Fibroblast of mammary gland (primary cell): ENCODE results near the gene ATG16L2.
A peak's percentile ranks its signal among the peaks of the same experiment; 100 is the strongest.

Source experiments
- DNase-seq: peaks from one replicate; pipeline ENCODE4 v3.0.0-alpha.2; 2010; ENCODE audit warnings: low read depth
- H3K4me3 ChIP-seq: 2 replicates; pipeline ENCODE4 v1.5.1; 2011; ENCODE audit warnings: low read depth, mild to moderate bottlenecking, low read length, moderate library complexity; ENCODE audit not compliant: control insufficient read depth
- TF ChIP-seq, protein P1 (sequence below): conservative IDR thresholded peaks from 2 replicates; pipeline ENCODE4 v1.5.1; 2011; ENCODE audit warnings: low read depth, low read length, inconsistent platforms; ENCODE audit not compliant: control insufficient read depth, insufficient read depth

The ATG16L2 gene

DNA sequence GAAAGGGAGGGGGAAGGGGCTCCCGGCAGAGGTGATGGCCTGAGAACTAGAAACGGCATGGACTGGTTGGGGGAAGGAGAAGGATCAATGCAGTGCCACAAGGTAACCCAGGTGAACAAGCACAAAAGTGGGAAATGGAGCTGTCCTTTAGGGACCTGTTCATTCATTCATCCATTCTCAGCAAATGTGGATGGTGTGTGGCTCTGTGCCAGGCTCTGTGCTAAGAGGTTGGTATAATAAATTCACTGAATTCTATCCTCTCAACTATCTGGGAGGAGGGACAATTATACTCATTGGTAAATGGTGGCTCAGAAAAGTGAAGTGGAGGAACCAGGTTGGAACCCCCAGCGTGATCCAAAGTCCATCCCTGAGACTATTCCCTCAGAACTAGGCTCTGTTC, 43.4 kb upstream of the ATG16L2 start:
- H3K4me3 ChIP-seq = no peak overlapping the region
- no peak for DNase-seq
- TF ChIP-seq, protein P1, sequence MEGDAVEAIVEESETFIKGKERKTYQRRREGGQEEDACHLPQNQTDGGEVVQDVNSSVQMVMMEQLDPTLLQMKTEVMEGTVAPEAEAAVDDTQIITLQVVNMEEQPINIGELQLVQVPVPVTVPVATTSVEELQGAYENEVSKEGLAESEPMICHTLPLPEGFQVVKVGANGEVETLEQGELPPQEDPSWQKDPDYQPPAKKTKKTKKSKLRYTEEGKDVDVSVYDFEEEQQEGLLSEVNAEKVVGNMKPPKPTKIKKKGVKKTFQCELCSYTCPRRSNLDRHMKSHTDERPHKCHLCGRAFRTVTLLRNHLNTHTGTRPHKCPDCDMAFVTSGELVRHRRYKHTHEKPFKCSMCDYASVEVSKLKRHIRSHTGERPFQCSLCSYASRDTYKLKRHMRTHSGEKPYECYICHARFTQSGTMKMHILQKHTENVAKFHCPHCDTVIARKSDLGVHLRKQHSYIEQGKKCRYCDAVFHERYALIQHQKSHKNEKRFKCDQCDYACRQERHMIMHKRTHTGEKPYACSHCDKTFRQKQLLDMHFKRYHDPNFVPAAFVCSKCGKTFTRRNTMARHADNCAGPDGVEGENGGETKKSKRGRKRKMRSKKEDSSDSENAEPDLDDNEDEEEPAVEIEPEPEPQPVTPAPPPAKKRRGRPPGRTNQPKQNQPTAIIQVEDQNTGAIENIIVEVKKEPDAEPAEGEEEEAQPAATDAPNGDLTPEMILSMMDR = no peak

DNA sequence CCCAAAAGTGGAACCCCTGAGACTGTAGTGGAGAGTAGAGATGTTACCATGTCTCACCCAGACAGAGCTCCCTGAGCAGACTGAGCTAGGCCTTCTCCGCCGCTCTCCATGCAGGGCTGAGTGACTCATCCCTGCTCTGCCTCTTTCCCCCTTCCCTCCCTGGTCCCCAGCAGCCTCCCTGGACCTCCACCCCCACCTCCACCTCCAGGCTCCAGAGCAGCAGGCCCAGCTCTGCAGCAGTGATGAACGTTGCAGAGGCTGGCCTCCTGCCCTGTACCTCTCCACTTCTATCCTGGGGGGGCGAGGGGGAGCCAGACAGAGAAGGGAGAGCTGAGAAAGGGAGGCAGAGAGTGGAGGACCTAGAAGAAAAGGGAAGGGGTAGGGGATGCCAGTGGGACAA, 42.7 kb upstream of the ATG16L2 start:
- TF ChIP-seq, protein P1 = no peak
- no peak overlapping the region for H3K4me3 ChIP-seq
- DNase-seq = peak; percentile 50

DNA sequence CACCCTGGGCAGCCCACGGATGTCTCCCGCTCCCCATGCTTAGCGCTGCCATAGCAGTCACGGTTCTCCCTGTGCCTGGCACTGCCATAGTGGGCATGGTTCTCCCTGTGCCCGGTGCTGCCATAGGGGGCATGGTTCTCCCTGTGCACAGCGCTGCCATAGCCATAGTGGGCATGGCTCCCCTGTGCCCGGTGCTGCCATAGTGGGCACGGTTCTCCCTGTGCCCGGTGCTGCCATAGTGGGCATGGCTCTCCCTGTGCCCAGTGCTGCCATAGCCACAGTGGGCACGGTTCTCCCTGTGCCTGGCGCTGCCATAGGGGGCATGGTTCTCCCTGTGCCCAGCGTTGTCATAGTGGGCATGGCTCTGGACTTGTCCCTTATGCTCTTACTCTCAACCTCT, 42.2 kb upstream of the ATG16L2 start:
- TF ChIP-seq, protein P1 = no peak
- no peak for DNase-seq
- no peak overlapping the region for H3K4me3 ChIP-seq

DNA sequence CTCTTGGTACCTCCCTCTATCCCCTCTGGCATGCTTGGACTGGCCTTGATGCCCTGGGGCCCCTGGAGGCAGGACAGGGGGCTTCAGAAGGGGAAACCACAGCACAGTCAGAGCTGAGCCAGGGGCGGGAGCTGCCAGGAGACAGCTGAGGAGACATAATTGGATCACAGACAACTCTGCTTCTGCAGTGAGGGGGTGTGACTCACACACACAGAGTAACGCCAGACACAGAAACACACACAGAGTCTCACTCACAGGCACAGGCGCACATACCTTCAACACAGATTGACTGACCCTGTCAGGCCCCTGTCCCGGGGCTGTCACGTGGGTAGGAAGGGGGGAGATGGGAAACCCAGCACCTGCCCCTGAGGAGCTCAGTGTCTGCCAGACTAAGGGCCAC, 40.9 kb upstream of the ATG16L2 start:
- H3K4me3 ChIP-seq = no peak overlapping the region
- TF ChIP-seq, protein P1 = no peak

DNA sequence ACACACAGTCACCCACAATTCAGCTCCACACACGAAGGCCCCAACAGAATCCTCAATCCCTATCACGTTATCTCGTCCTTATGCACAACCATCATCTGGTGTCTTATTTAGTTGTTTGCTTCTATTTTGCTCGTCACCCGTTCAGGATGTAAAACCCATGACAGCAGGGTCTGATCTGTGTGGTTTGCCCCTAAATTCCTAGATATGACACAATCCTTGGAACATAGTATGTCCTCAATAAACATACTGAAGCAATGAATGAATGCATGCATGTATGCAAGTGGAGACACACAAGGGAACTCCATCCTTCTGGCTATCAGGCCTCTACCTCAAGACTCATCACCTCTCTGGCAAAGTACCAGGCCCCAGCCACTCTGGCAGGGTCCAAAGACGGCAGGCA, 40.5 kb upstream of the ATG16L2 start:
- DNase-seq = peak; percentile 33

More for the DNA sequence above, 40.9 kb upstream of the ATG16L2 start:
- DNase-seq = peak; percentile 86

DNA sequence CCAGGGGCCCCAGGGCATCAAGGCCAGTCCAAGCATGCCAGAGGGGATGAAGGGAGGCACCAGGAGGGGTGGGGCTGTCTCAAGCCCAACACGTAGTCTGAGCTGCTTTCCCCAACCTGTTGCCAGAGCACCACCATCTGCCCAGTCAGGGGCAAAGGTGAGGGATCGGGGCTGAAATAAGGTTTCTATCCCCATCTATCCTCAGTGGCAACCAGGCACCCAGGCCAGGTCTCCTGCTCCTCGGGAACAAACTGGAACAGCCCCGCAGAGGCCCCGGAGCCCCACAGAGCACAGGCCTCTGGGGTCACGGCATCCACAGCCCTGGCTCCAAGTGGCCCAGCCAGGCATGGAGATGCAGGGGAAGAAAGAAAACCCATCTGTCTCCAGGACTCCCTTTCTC, 39.7 kb upstream of the ATG16L2 start:
- DNase-seq = no peak
- H3K4me3 ChIP-seq = no peak overlapping the region
- TF ChIP-seq, protein P1 = no peak

More for the DNA sequence above, 40.5 kb upstream of the ATG16L2 start:
- no peak overlapping the region for H3K4me3 ChIP-seq
- TF ChIP-seq, protein P1 = no peak

DNA sequence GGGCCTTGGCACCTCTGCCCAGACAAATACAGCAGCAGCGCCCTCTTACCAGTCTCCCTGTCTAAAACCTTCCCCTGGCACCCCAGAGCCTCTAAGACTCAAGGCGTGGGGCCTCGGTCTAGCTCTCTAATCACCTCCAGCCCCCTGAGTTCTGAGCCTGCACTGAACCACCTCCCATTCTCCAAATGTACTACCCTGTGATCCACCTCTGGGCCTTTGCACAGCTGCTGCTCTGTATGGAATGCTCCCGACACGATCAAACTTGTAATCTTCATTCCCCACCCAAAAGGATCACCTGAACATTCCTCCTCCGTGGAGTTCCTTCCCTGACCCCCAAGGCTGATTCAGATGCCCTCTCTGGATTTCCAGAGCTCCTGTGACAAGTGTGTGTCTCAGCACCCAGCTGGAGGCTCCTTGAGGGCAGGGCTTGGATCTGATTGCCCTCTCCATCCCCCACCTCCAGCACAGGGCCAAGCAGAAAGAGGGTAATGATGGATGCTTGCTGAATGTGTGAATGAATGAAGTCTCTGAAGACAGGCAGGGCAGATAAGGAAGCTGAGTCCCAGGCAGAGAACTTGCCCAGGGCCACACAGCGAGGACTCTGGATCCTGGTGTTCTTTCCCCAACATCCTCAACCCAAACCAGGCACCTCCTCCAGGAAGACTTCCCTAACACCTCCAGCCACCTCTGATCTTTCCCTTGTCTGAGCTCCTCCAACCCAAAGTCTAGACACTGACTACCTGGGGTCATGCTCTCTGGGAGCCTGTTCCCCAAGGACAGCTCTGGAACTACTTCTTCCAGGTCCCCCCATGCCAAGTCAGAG, 38.7 kb upstream of the ATG16L2 start:
- H3K4me3 ChIP-seq = no peak overlapping the region
- no peak for DNase-seq
- TF ChIP-seq, protein P1 = no peak
